CD4-positive, alpha-beta memory T cell (primary cell): ENCODE measurements around the gene OR8U1. TPM values are rescaled to one million over a fixed set of nuclear protein-coding genes. Genes with fewer than 3 reads are reported as not detected.
"Not testable (repeated sequence)": the region's sequence is repeated elsewhere in the genome, so short reads cannot be mapped to it uniquely, and the experiment has no call there.

Experiments
- CTCF ChIA-PET: fragments of 350-600 bp; sonication (Branson Sonifier 250); formaldehyde crosslinking; loops from one replicate; lab custom pipeline; 2021; ENCODE audit warnings: inconsistent platforms; ENCODE audit not compliant: partially characterized antibody; lab: Charles Lee
- POLR2A ChIA-PET: fragments of 350-600 bp; sonication (Branson Sonifier 250); formaldehyde crosslinking; loops from one replicate; lab custom pipeline; 2021; ENCODE audit not compliant: partially characterized antibody; lab: Charles Lee
- DNase-seq, 5 donors: peaks; one replicate each; pipeline versions ENCODE4 v3.0.0 to v3.0.0-alpha.2; 2020 to 2022; ENCODE audit warnings: mixed read lengths in 1 of 5
- H3K27ac ChIP-seq: one replicate; pipeline ENCODE4 v1.7.0; 2013; ENCODE audit warnings: low read depth, low read length
- H3K27me3 ChIP-seq: 2 replicates; pipeline ENCODE4 v1.7.0; 2013; ENCODE audit warnings: mild to moderate bottlenecking, low read length, moderate library complexity; ENCODE audit not compliant: insufficient read depth
- H3K36me3 ChIP-seq: 2 replicates; pipeline ENCODE4 v1.7.0; 2013; ENCODE audit warnings: mild to moderate bottlenecking, low read length, moderate library complexity; ENCODE audit not compliant: insufficient read depth
- H3K4me1 ChIP-seq: 2 replicates; pipeline ENCODE4 v1.7.0; 2013; ENCODE audit warnings: mild to moderate bottlenecking, low read length, moderate library complexity; ENCODE audit not compliant: insufficient read depth
- H3K4me3 ChIP-seq, 2 donors: one replicate each; pipeline ENCODE4 v1.7.0; 2013; ENCODE audit warnings: low read length in 2 of 2, mild to moderate bottlenecking in 1 of 2
- H3K9me3 ChIP-seq, 2 donors: one replicate each; pipeline ENCODE4 v1.7.0; 2013; ENCODE audit warnings: low read length in 2 of 2, control low read depth in 1 of 2; ENCODE audit not compliant: control insufficient read depth in 1 of 2
- H3K27ac Mint-ChIP-seq, 7 donors: one replicate each; pipeline ENCODE4 v1.8.0; 2020 to 2021; ENCODE audit warnings: mixed read lengths in 7 of 7, mild to moderate bottlenecking in 6 of 7, inconsistent platforms in 3 of 7, moderate library complexity in 3 of 7
- H3K27me3 Mint-ChIP-seq, 2 donors: one replicate each; pipeline ENCODE4 v1.8.0; 2020 to 2021; ENCODE audit warnings: mixed read lengths in 2 of 2
- H3K36me3 Mint-ChIP-seq, 2 donors: one replicate each; pipeline ENCODE4 v1.8.0; 2020 to 2021; ENCODE audit warnings: mixed read lengths in 2 of 2, inconsistent platforms in 1 of 2, mild to moderate bottlenecking in 1 of 2
- H3K4me1 Mint-ChIP-seq, 4 donors: one replicate each; pipeline ENCODE4 v1.8.0; 2020 to 2021; ENCODE audit warnings: mixed read lengths in 4 of 4, mild to moderate bottlenecking in 1 of 4
- H3K4me3 Mint-ChIP-seq, 8 donors: one replicate each; pipeline ENCODE4 v1.8.0; 2020 to 2021; ENCODE audit warnings: mixed read lengths in 8 of 8, mild to moderate bottlenecking in 7 of 8, moderate library complexity in 6 of 8, inconsistent platforms in 3 of 8
- H3K9me3 Mint-ChIP-seq, 8 donors: one replicate each; pipeline ENCODE4 v1.8.0; 2020 to 2021; ENCODE audit warnings: mixed read lengths in 8 of 8, mild to moderate bottlenecking in 5 of 8, inconsistent platforms in 3 of 8, moderate library complexity in 1 of 8
- intact Hi-C: fragments of 100-400 bp; cut with micrococcal nuclease; formaldehyde crosslinking; loops from one replicate; pipeline ENCODE4 v1.15.1; 2023
- polyA plus RNA-seq, 2 donors: library from polyadenylated mRNA; unstranded; fragments of 300-500 nt; fragmentation: Illumina TruSeq; gene quantifications; one replicate each; pipeline ENCODE4 v1.2.3, GENCODE V29; 2021
- total RNA-seq, 2 experiments: library from RNA; stranded (reverse); gene quantifications; one replicate each; pipeline ENCODE4 v1.2.3, GENCODE V29; 2021

The OR8U1 gene
- total and polyA plus RNA-seq, 4 experiments from 2014 or later: not detected

- no peaks in the 10 kb centered on the region for H3K27me3 ChIP-seq
- ChIA-PET CTCF (no interaction called here), POLR2A (no interaction called here)
- Mint-ChIP-seq H3K27me3 (no peaks in the 10 kb centered on the region), H3K9me3 (peaks cover 0 to 25% (median 7%) of the 10 kb centered on the region in 8 donors), H3K4me1 (no peaks in the 10 kb centered on the region), H3K27ac (no peak overlapping the region), H3K36me3 (no peaks in the 10 kb centered on the region), H3K4me3 (no peak overlapping the region)
- DNase-seq: no peak
- no peak overlapping the region for H3K27ac ChIP-seq
- intact Hi-C loops: no loop called here
- no peak overlapping the region for H3K4me3 ChIP-seq
- H3K36me3 ChIP-seq: no peaks in the 10 kb centered on the region
- no peaks in the 10 kb centered on the region for H3K4me1 ChIP-seq
- no peaks in the 10 kb centered on the region for H3K9me3 ChIP-seq
Observed at GRCh38 chr11:56394381-56394780, 19.0 kb downstream of the OR8U1 start.

- Histone ChIP-seq H3K4me3 (no peak overlapping the region), H3K9me3 (no peaks in the 10 kb centered on the region), H3K27ac (no peak overlapping the region), H3K27me3 (no peaks in the 10 kb centered on the region), H3K4me1 (no peaks in the 10 kb centered on the region), H3K36me3 (no peaks in the 10 kb centered on the region)
- H3K4me3 Mint-ChIP-seq: no peak overlapping the region
- no peaks in the 10 kb centered on the region for H3K27me3 Mint-ChIP-seq
- no peaks in the 10 kb centered on the region for H3K4me1 Mint-ChIP-seq
- peaks cover 0 to 36% (median 9%) of the 10 kb centered on the region in 8 donors for H3K9me3 Mint-ChIP-seq
- POLR2A ChIA-PET: no interaction called here
- CTCF ChIA-PET: no interaction called here
- H3K27ac Mint-ChIP-seq: no peak overlapping the region
- no peaks in the 10 kb centered on the region for H3K36me3 Mint-ChIP-seq
- intact Hi-C loops: no loop called here
- DNase-seq: no peak
Observed at GRCh38 chr11:56396047-56396446, 20.6 kb downstream of the OR8U1 start.

GRCh38 chr11:56401858-56402461 lies 26.5 kb downstream of the OR8U1 start:
- H3K27ac ChIP-seq, H3K36me3 Mint-ChIP-seq, H3K27me3 Mint-ChIP-seq, H3K4me1 Mint-ChIP-seq, H3K27me3 ChIP-seq, H3K4me3 Mint-ChIP-seq, CTCF ChIA-PET, H3K36me3 ChIP-seq, H3K27ac Mint-ChIP-seq, intact Hi-C loops, H3K9me3 ChIP-seq, POLR2A ChIA-PET, H3K4me3 ChIP-seq, H3K4me1 ChIP-seq: not testable (repeated sequence)
- peak in 1 of 5 donors; percentile 34 for DNase-seq
- H3K9me3 Mint-ChIP-seq: peaks cover 1 to 50% (median 14%) of the 10 kb centered on the region in 8 donors

GRCh38 chr11:56404393-56404792 lies 29.0 kb downstream of the OR8U1 start:
- no peaks in the 10 kb centered on the region for H3K27me3 ChIP-seq
- no peak overlapping the region for H3K27ac ChIP-seq
- H3K36me3 ChIP-seq: no peaks in the 10 kb centered on the region
- Mint-ChIP-seq H3K27me3 (no peaks in the 10 kb centered on the region), H3K9me3 (peaks cover 1 to 60% (median 21%) of the 10 kb centered on the region in 8 donors), H3K4me3 (no peak overlapping the region), H3K36me3 (no peaks in the 10 kb centered on the region), H3K27ac (no peak overlapping the region), H3K4me1 (no peaks in the 10 kb centered on the region)
- ChIA-PET POLR2A (no interaction called here), CTCF (no interaction called here)
- no peaks in the 10 kb centered on the region for H3K4me1 ChIP-seq
- DNase-seq: no peak
- intact Hi-C loops: no loop called here
- H3K9me3 ChIP-seq: no peaks in the 10 kb centered on the region
- H3K4me3 ChIP-seq: no peak overlapping the region

DNA sequence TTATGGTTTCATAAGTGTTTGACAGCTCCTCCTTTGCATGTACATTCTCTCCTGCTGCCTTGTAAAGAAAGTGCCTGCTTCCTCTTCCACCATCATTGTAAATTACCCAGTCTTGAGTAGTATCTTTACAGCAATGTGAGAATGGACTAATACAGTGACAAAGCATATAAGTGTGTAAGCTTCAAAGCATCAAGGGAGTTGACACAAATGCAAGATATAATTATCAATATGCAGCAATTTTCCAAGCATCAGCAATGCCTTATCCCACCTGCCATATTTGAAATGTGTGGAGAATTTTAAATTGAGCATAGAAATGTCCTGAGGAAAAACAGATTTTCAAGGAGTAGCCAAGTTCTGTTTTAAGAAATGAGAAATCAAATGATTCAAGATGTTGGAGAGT lies 35.4 kb downstream of the OR8U1 start:
- no peaks in the 10 kb centered on the region for H3K27me3 ChIP-seq
- Mint-ChIP-seq H3K4me3 (no peak overlapping the region), H3K27me3 (no peaks in the 10 kb centered on the region), H3K27ac (no peak overlapping the region), H3K9me3 (peaks cover 0 to 43% (median 13%) of the 10 kb centered on the region in 8 donors), H3K4me1 (no peaks in the 10 kb centered on the region), H3K36me3 (no peaks in the 10 kb centered on the region)
- H3K36me3 ChIP-seq: no peaks in the 10 kb centered on the region
- ChIA-PET CTCF (no interaction called here), POLR2A (no interaction called here)
- H3K27ac ChIP-seq: no peak overlapping the region
- DNase-seq: no peak
- intact Hi-C loops: no loop called here
- H3K4me3 ChIP-seq: no peak overlapping the region
- no peaks in the 10 kb centered on the region for H3K4me1 ChIP-seq
- no peaks in the 10 kb centered on the region for H3K9me3 ChIP-seq

DNA sequence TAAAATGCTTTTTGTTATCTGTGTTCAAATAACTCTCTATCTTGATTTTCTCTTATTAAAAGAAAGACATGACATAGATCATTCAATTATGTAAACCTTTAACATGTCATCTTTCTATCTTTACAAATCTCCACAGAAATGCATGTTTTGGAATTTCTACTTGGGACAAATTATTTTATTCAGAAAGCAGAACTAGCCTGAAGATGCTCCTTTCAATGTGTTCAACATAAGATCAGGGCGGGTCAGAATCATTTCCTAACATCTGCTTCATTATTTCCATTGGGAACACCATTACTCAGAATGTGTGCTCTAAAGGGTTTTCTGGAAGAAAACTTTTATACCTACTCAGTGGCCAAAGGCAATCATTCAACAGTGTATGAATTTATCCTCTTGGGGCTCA lies 37.0 kb downstream of the OR8U1 start, which contains the start of gene OR5AL1:
Gene OR5AL1, plus strand, starts transcription at position 301 of the 400 bp plus-strand sequence.
- no peaks in the 10 kb centered on the region for H3K4me1 ChIP-seq
- POLR2A ChIA-PET: no interaction called here
- no peaks in the 10 kb centered on the region for H3K27me3 Mint-ChIP-seq
- DNase-seq: no peak
- no peak within 1 kb of the TSS for H3K4me3 Mint-ChIP-seq
- CTCF ChIA-PET: no interaction called here
- no peak within 1 kb of the TSS for H3K27ac ChIP-seq
- H3K27ac Mint-ChIP-seq: no peak within 1 kb of the TSS
- no peaks in the 10 kb centered on the region for H3K36me3 Mint-ChIP-seq
- no peaks in the 10 kb centered on the region for H3K4me1 Mint-ChIP-seq
- H3K9me3 ChIP-seq: no peaks in the 10 kb centered on the region
- peaks cover 2 to 29% (median 10%) of the 10 kb centered on the region in 8 donors for H3K9me3 Mint-ChIP-seq
- intact Hi-C loops: no loop called here
- no peaks in the 10 kb centered on the region for H3K36me3 ChIP-seq
- no peak within 1 kb of the TSS for H3K4me3 ChIP-seq
- H3K27me3 ChIP-seq: no peaks in the 10 kb centered on the region
